ENCODE measurements around the gene PXDN.
"Not testable (repeated sequence)": the region's sequence is repeated elsewhere in the genome, so short reads cannot be mapped to it uniquely, and the experiment has no call there.

Gene PXDN

GRCh38 chr2:1741851-1742250, 2.5 kb downstream of the PXDN start:
- DNase-seq (ENCODE audit: low read depth in 2 of 2, low spot score in 1 of 2): no peak

GRCh38 chr2:1740716-1741589, 3.4 kb downstream of the PXDN start:
- no peak for DNase-seq (ENCODE audit: low read depth in 2 of 2, low spot score in 1 of 2)

GRCh38 chr2:1739961-1740715, 4.2 kb downstream of the PXDN start:
- no peak for DNase-seq (ENCODE audit: low read depth in 2 of 2, low spot score in 1 of 2)

- no peak for DNase-seq (ENCODE audit: low read depth in 2 of 2, low spot score in 1 of 2)
These were observed 4.9 kb downstream of the PXDN start for GRCh38 chr2:1739322-1739957.

- DNase-seq (ENCODE audit: low read depth in 2 of 2, low spot score in 1 of 2): no peak
These were observed 5.5 kb downstream of the PXDN start for GRCh38 chr2:1738646-1739302.

- no peak for DNase-seq (ENCODE audit: low read depth in 2 of 2, low spot score in 1 of 2)
These were observed 6.2 kb downstream of the PXDN start for GRCh38 chr2:1738163-1738562.

GRCh38 chr2:1736997-1737480, 7.3 kb downstream of the PXDN start:
- no peak for DNase-seq (ENCODE audit: low read depth in 2 of 2, low spot score in 1 of 2)

GRCh38 chr2:1736045-1736444, 8.3 kb downstream of the PXDN start:
- DNase-seq (ENCODE audit: low read depth in 2 of 2, low spot score in 1 of 2): no peak

- DNase-seq (ENCODE audit: low read depth in 2 of 2, low spot score in 1 of 2): not testable (repeated sequence)
These were observed 11.0 kb downstream of the PXDN start for GRCh38 chr2:1733298-1733697.

- no peak for DNase-seq (ENCODE audit: low read depth in 2 of 2, low spot score in 1 of 2)
These were observed 12.1 kb downstream of the PXDN start for GRCh38 chr2:1731963-1732768.

- DNase-seq (ENCODE audit: low read depth in 2 of 2, low spot score in 1 of 2): no peak
These were observed 12.8 kb downstream of the PXDN start for GRCh38 chr2:1731447-1731962.

GRCh38 chr2:1730015-1730927, 14.0 kb downstream of the PXDN start:
- no peak for DNase-seq (ENCODE audit: low read depth in 2 of 2, low spot score in 1 of 2)

GRCh38 chr2:1729242-1729641, 15.1 kb downstream of the PXDN start:
- no peak for DNase-seq (ENCODE audit: low read depth in 2 of 2, low spot score in 1 of 2)

- no peak for DNase-seq (ENCODE audit: low read depth in 2 of 2, low spot score in 1 of 2)
These were observed 15.5 kb downstream of the PXDN start for GRCh38 chr2:1728821-1729220.

GRCh38 chr2:1727796-1728474, 16.4 kb downstream of the PXDN start:
- DNase-seq (ENCODE audit: low read depth in 2 of 2, low spot score in 1 of 2): no peak

- DNase-seq (ENCODE audit: low read depth in 2 of 2, low spot score in 1 of 2): no peak
These were observed 17.1 kb downstream of the PXDN start for GRCh38 chr2:1727101-1727771.

- DNase-seq (ENCODE audit: low read depth in 2 of 2, low spot score in 1 of 2): no peak
These were observed 17.8 kb downstream of the PXDN start for GRCh38 chr2:1726558-1726957.

- not testable (repeated sequence) for DNase-seq (ENCODE audit: low read depth in 2 of 2, low spot score in 1 of 2)
These were observed 20.0 kb downstream of the PXDN start for GRCh38 chr2:1724351-1724750.
